HCT116 (cell line): ENCODE results near the gene MLPH. TPM values are rescaled to one million over a fixed set of nuclear protein-coding genes. Genes with fewer than 3 reads are reported as not detected.

Experiments
- ATAC-seq: fragments of 200-7000 bp; cut with Tn5 transposase; 2 replicates; pipeline ENCODE4 v1.9.1; 2020; ENCODE audit warnings: mild to moderate bottlenecking, moderate library complexity
- BruUV-seq: library from RNA; stranded (reverse); fragments of 400-500 nt; replicated peaks from 2 replicates; lab custom pipeline; 2021; lab: Mats Ljungman, UMichigan
- CTCF ChIA-PET: fragments of 300-600 bp; sonication (Branson Sonifier 250); formaldehyde crosslinking; loops from one replicate; lab custom pipeline; 2021; ENCODE audit warnings: antibody characterized with exemption; lab: Charles Lee
- POLR2A ChIA-PET: fragments of 300-600, 350-600 bp; sonication (Branson Sonifier 250); formaldehyde crosslinking; loops from one replicate; lab custom pipeline; 2021; ENCODE audit warnings: antibody characterized with exemption; lab: Charles Lee
- RAD21 ChIA-PET, 2 experiments: fragments of 300-600 bp; sonication (Branson Sonifier 250); formaldehyde crosslinking; loops; one replicate each; lab custom pipeline; 2023; ENCODE audit warnings: low total read pairs in 2 of 2; ENCODE audit not compliant: uncharacterized antibody in 2 of 2, unreplicated experiment in 2 of 2, low non-redundant PET in 1 of 2; lab: Charles Lee
- DNase-seq: peaks from one replicate; pipeline ENCODE4 v3.0.0-alpha.2; 2010; ENCODE audit warnings: low read depth, low spot score
- H2AFZ ChIP-seq: fragments of 200-600 bp; shearing (Covaris generic), sonication (generic); 2 replicates; pipeline ENCODE4 v1.6.1; 2017; ENCODE audit warnings: low read depth, mixed run types, mixed read lengths, antibody characterized with exemption, low read length; ENCODE audit not compliant: poor library complexity, severe bottlenecking
- H3K27ac ChIP-seq: 2 replicates; pipeline ENCODE4 v1.5.1; 2012; ENCODE audit warnings: low read depth, low read length
- H3K27me3 ChIP-seq: fragments of 200-600 bp; sonication (generic); 2 replicates; pipeline ENCODE4 v1.6.1; 2016; ENCODE audit warnings: mixed run types, low read length, mixed read lengths; ENCODE audit not compliant: insufficient read depth
- H3K36me3 ChIP-seq, 2 experiments: fragments of 200-500 bp in 1 of 2; fragments of 200-600 bp in 1 of 2; sonication (Bioruptor generic) in 1 of 2; sonication (generic) in 1 of 2; 2 replicates each; pipeline versions ENCODE4 v1.5.1 to v1.6.1; 2014 to 2016; ENCODE audit warnings: low read length in 2 of 2, inconsistent platforms in 1 of 2, mixed read lengths in 1 of 2, mixed run types in 1 of 2; ENCODE audit not compliant: insufficient read depth in 2 of 2, control insufficient read depth in 1 of 2
- H3K4me1 ChIP-seq, 2 experiments: fragments of 200-600 bp in 1 of 2; sonication (generic) in 1 of 2; 2 replicates each; pipeline versions ENCODE4 v1.5.1 to v1.6.1; 2012 to 2017; ENCODE audit warnings: low read length in 2 of 2, inconsistent platforms in 1 of 2, mild to moderate bottlenecking in 1 of 2, mixed read lengths in 1 of 2, mixed run types in 1 of 2, moderate library complexity in 1 of 2; ENCODE audit not compliant: insufficient read depth in 2 of 2, control insufficient read depth in 1 of 2
- H3K4me2 ChIP-seq: fragments of 200-600 bp; sonication (generic); 2 replicates; pipeline ENCODE4 v1.6.1; 2017; ENCODE audit warnings: mixed run types, low read length, mixed read lengths
- H3K4me3 ChIP-seq, 2 experiments: fragments of 200-600 bp in 1 of 2; sonication (generic) in 1 of 2; replicated peaks in 1 of 2; 2 replicates each; pipeline ENCODE4 v1.5.1; 2011 to 2016; ENCODE audit warnings: low read length in 2 of 2, control low read depth in 1 of 2, low read depth in 1 of 2, mild to moderate bottlenecking in 1 of 2, mixed read lengths in 1 of 2, mixed run types in 1 of 2
- H3K79me2 ChIP-seq: fragments of 200-600 bp; sonication (generic); 2 replicates; pipeline ENCODE4 v1.6.1; 2017; ENCODE audit warnings: mild to moderate bottlenecking, mixed run types, low read length, moderate library complexity, mixed read lengths; ENCODE audit not compliant: insufficient read depth
- H3K9ac ChIP-seq: fragments of 200-600 bp; sonication (generic); 2 replicates; pipeline ENCODE4 v1.6.1; 2016; ENCODE audit warnings: low read length, mixed read lengths
- H3K9me2 ChIP-seq: fragments of 200-600 bp; sonication (generic), shearing (Covaris generic); 2 replicates; pipeline ENCODE4 v1.6.1; 2017; ENCODE audit warnings: mixed run types, mild to moderate bottlenecking, moderate library complexity; ENCODE audit not compliant: insufficient read depth
- H3K9me3 ChIP-seq, 2 experiments: fragments of 200-500 bp in 1 of 2; fragments of 200-600 bp in 1 of 2; sonication (Bioruptor generic) in 1 of 2; sonication (generic) in 1 of 2; 2 replicates each; pipeline ENCODE4 v1.6.1; 2014 to 2017; ENCODE audit warnings: low read length in 2 of 2, mixed read lengths in 2 of 2, inconsistent platforms in 1 of 2, low read depth in 1 of 2, mild to moderate bottlenecking in 1 of 2, mixed run types in 1 of 2, moderate library complexity in 1 of 2; ENCODE audit not compliant: control insufficient read depth in 1 of 2, insufficient read depth in 1 of 2
- H4K20me1 ChIP-seq: fragments of 200-600 bp; sonication (generic), shearing (Covaris generic); 2 replicates; pipeline ENCODE4 v1.6.1; 2017; ENCODE audit warnings: mixed run types, mild to moderate bottlenecking, moderate library complexity; ENCODE audit not compliant: insufficient read depth
- CBX3 ChIP-seq: IDR thresholded peaks from 2 replicates; pipeline ENCODE4 v1.6.1; 2012; ENCODE audit warnings: low read depth
- CEBPB ChIP-seq: IDR thresholded peaks from 2 replicates; pipeline ENCODE4 v1.6.1; 2012; ENCODE audit warnings: low read depth
- ELF1 ChIP-seq: IDR thresholded peaks from 2 replicates; pipeline ENCODE4 v1.6.1; 2012; ENCODE audit warnings: low read depth, borderline replicate concordance
- EZH2 ChIP-seq: fragments of 200-600 bp; sonication (generic); IDR thresholded peaks from 2 replicates; pipeline ENCODE4 v1.6.1; 2017; ENCODE audit warnings: antibody characterized with exemption, mixed run types
- EZH2phosphoT487 ChIP-seq: fragments of 200-600 bp; IDR thresholded peaks from 2 replicates; pipeline ENCODE4 v1.6.1; 2018; ENCODE audit warnings: antibody characterized with exemption, borderline replicate concordance
- JUND ChIP-seq: IDR thresholded peaks from 2 replicates; pipeline ENCODE4 v1.6.1; 2012
- POLR2A ChIP-seq: IDR thresholded peaks from 2 replicates; pipeline ENCODE4 v1.7.0; 2011; ENCODE audit warnings: borderline replicate concordance; ENCODE audit not compliant: insufficient read depth, insufficient read length; ENCODE audit errors: extremely low read depth
- SIN3A ChIP-seq: IDR thresholded peaks from 2 replicates; pipeline ENCODE4 v1.6.1; 2012; ENCODE audit warnings: low read depth
- SP1 ChIP-seq: IDR thresholded peaks from 2 replicates; pipeline ENCODE4 v1.6.1; 2012; ENCODE audit warnings: low read depth
- SRF ChIP-seq: IDR thresholded peaks from 2 replicates; pipeline ENCODE4 v1.6.1; 2012; ENCODE audit warnings: low read depth
- TCF7L2 ChIP-seq: IDR thresholded peaks from 2 replicates; pipeline ENCODE4 v1.7.0; 2011; ENCODE audit warnings: borderline replicate concordance, inconsistent platforms; ENCODE audit not compliant: insufficient read depth, insufficient read length; ENCODE audit errors: extremely low read depth
- YY1 ChIP-seq: IDR thresholded peaks from 2 replicates; pipeline ENCODE4 v1.6.1; 2011; ENCODE audit warnings: low read length, low read depth, moderate library complexity, mild to moderate bottlenecking; ENCODE audit not compliant: insufficient replicate concordance; ENCODE audit errors: extremely low read depth
- ZFX ChIP-seq: fragments of 450-650 bp; IDR thresholded peaks from 2 replicates; pipeline ENCODE4 v1.6.1; 2017
- ZNF274 ChIP-seq: fragments of 200-500 bp; sonication (Bioruptor generic); IDR thresholded peaks from 2 replicates; pipeline ENCODE4 v1.6.1; 2014; ENCODE audit warnings: mild to moderate bottlenecking, low read depth, low read length, inconsistent platforms
- intact Hi-C: fragments of 100-400 bp; cut with micrococcal nuclease; formaldehyde crosslinking; loops from 2 replicates; pipeline ENCODE4 v1.10.0; 2022
- total RNA-seq: library from RNA; stranded (reverse); gene quantifications from one replicate; pipeline ENCODE4 v1.2.1, GENCODE V29; 2021; ENCODE audit not compliant: unreplicated experiment
- TF ChIP-seq, protein P1 (sequence below): IDR thresholded peaks from 2 replicates; pipeline ENCODE4 v1.6.1; 2012; ENCODE audit warnings: low read depth
- TF ChIP-seq, protein P2 (sequence below): IDR thresholded peaks from 2 replicates; pipeline ENCODE4 v1.6.1; 2011; ENCODE audit warnings: mild to moderate bottlenecking, low read length, moderate library complexity; ENCODE audit not compliant: insufficient replicate concordance; ENCODE audit errors: extremely low read depth
- TF ChIP-seq, protein P3 (sequence below): IDR thresholded peaks from 2 replicates; pipeline ENCODE4 v1.6.1; 2012
- TF ChIP-seq, protein P4 (sequence below), 3 experiments: fragments of 200-600 bp in 1 of 3; sonication (generic) in 1 of 3; IDR thresholded peaks in 2 of 3; conservative IDR thresholded peaks in 1 of 3; 2 replicates each; pipeline ENCODE4 v1.5.1; 2012 to 2017; ENCODE audit warnings: low read depth in 2 of 3, low read length in 2 of 3, antibody characterized with exemption in 1 of 3, borderline replicate concordance in 1 of 3, control low read depth in 1 of 3, mild to moderate bottlenecking in 1 of 3, mixed read lengths in 1 of 3, mixed run types in 1 of 3, moderate library complexity in 1 of 3; ENCODE audit not compliant: insufficient read depth in 1 of 3

Gene MLPH
- total RNA-seq, 1 experiment from 2014 or later = 81.4 TPM

DNA sequence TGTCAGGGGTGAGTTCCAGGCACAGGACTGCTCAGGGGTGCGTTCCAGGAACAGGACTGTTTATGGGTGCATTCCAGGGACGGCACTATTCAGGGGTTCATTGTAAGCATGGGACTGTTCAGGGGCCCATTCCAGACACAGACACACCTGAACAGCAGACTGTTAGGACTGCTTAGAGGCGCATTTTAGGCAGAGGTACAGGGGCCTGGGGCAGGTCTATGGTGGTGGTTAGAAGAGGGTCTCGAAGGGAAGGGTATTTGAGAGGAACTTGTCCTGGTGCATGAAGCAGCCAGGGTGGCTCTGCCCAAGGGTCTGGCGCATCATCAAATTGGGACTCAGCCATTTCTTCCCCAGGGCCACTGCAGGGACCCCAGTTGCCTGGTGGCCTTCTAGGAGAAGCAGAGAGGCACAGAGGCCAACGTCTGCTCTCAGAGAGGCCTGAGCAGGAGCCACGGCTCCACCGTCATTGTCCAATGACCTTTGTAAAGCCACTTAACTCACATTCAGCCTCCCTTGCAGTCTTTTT lies 14.8 kb upstream of the MLPH start:
- BruUV-seq = no TSS peak
- ChIA-PET POLR2A (no interaction called here), RAD21 (interaction anchor here (0.7 to 2.6 kb wide), 3 partner anchors 41 to 100 kb away, joined by 3 to 16 read pairs (median 9); no protein-coding TSS in a partner anchor), CTCF (interaction anchor here (1.0 to 4.5 kb wide), 10 partner anchors 9 to 318 kb away, joined by 3 to 44 read pairs (median 4); no protein-coding TSS in a partner anchor)
- DNase-seq = no peak
- Histone ChIP-seq H2AFZ (no peak overlapping the region), H3K9me2 (no peaks in the 10 kb centered on the region), H3K4me1 (peaks cover 3 to 24% of the 10 kb centered on the region in 2 experiments; a peak in 3 of 4 replicates), H3K4me2 (no peak overlapping the region), H4K20me1 (no peaks in the 10 kb centered on the region), H3K36me3 (no peaks in the 10 kb centered on the region), H3K9ac (no peak overlapping the region), H3K4me3 (no peak overlapping the region), H3K79me2 (no peaks in the 10 kb centered on the region), H3K27me3 (no peaks in the 10 kb centered on the region), H3K27ac (no peak overlapping the region), H3K9me3 (no peaks in the 10 kb centered on the region)
- no peak for ATAC-seq
- intact Hi-C loops = no loop called here
- no peak for TF ChIP-seq POLR2A
- TF ChIP-seq JUND = no peak
- TF ChIP-seq SRF = no peak
- TF ChIP-seq, protein P1, sequence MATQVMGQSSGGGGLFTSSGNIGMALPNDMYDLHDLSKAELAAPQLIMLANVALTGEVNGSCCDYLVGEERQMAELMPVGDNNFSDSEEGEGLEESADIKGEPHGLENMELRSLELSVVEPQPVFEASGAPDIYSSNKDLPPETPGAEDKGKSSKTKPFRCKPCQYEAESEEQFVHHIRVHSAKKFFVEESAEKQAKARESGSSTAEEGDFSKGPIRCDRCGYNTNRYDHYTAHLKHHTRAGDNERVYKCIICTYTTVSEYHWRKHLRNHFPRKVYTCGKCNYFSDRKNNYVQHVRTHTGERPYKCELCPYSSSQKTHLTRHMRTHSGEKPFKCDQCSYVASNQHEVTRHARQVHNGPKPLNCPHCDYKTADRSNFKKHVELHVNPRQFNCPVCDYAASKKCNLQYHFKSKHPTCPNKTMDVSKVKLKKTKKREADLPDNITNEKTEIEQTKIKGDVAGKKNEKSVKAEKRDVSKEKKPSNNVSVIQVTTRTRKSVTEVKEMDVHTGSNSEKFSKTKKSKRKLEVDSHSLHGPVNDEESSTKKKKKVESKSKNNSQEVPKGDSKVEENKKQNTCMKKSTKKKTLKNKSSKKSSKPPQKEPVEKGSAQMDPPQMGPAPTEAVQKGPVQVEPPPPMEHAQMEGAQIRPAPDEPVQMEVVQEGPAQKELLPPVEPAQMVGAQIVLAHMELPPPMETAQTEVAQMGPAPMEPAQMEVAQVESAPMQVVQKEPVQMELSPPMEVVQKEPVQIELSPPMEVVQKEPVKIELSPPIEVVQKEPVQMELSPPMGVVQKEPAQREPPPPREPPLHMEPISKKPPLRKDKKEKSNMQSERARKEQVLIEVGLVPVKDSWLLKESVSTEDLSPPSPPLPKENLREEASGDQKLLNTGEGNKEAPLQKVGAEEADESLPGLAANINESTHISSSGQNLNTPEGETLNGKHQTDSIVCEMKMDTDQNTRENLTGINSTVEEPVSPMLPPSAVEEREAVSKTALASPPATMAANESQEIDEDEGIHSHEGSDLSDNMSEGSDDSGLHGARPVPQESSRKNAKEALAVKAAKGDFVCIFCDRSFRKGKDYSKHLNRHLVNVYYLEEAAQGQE = no peak
- no peak for TF ChIP-seq ZNF274
- no peak for TF ChIP-seq CEBPB
- no peak for TF ChIP-seq SIN3A
- TF ChIP-seq EZH2 = no peak
- no peak for TF ChIP-seq TCF7L2
- no peak for TF ChIP-seq CBX3
- no peak for TF ChIP-seq ZFX
- TF ChIP-seq, protein P2, sequence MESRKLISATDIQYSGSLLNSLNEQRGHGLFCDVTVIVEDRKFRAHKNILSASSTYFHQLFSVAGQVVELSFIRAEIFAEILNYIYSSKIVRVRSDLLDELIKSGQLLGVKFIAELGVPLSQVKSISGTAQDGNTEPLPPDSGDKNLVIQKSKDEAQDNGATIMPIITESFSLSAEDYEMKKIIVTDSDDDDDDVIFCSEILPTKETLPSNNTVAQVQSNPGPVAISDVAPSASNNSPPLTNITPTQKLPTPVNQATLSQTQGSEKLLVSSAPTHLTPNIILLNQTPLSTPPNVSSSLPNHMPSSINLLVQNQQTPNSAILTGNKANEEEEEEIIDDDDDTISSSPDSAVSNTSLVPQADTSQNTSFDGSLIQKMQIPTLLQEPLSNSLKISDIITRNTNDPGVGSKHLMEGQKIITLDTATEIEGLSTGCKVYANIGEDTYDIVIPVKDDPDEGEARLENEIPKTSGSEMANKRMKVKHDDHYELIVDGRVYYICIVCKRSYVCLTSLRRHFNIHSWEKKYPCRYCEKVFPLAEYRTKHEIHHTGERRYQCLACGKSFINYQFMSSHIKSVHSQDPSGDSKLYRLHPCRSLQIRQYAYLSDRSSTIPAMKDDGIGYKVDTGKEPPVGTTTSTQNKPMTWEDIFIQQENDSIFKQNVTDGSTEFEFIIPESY = no peak
- no peak for TF ChIP-seq EZH2phosphoT487
- no peak for TF ChIP-seq SP1
- TF ChIP-seq ELF1 = no peak
- no peak for TF ChIP-seq YY1
- TF ChIP-seq, protein P3, sequence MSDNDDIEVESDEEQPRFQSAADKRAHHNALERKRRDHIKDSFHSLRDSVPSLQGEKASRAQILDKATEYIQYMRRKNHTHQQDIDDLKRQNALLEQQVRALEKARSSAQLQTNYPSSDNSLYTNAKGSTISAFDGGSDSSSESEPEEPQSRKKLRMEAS = no peak
- TF ChIP-seq, protein P4, sequence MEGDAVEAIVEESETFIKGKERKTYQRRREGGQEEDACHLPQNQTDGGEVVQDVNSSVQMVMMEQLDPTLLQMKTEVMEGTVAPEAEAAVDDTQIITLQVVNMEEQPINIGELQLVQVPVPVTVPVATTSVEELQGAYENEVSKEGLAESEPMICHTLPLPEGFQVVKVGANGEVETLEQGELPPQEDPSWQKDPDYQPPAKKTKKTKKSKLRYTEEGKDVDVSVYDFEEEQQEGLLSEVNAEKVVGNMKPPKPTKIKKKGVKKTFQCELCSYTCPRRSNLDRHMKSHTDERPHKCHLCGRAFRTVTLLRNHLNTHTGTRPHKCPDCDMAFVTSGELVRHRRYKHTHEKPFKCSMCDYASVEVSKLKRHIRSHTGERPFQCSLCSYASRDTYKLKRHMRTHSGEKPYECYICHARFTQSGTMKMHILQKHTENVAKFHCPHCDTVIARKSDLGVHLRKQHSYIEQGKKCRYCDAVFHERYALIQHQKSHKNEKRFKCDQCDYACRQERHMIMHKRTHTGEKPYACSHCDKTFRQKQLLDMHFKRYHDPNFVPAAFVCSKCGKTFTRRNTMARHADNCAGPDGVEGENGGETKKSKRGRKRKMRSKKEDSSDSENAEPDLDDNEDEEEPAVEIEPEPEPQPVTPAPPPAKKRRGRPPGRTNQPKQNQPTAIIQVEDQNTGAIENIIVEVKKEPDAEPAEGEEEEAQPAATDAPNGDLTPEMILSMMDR (IDR thresholded peaks at IDR 0.05 in 2 of 3, conservative IDR thresholded peaks at IDR 0.05 in 1 of 3; ENCODE audit: borderline replicate concordance in 1 of 3, insufficient read depth in 1 of 3, low read depth in 2 of 3, low read length in 2 of 3) = no peak
